Measurements from ENCODE around the gene BCL7C.

BCL7C gene

DNA sequence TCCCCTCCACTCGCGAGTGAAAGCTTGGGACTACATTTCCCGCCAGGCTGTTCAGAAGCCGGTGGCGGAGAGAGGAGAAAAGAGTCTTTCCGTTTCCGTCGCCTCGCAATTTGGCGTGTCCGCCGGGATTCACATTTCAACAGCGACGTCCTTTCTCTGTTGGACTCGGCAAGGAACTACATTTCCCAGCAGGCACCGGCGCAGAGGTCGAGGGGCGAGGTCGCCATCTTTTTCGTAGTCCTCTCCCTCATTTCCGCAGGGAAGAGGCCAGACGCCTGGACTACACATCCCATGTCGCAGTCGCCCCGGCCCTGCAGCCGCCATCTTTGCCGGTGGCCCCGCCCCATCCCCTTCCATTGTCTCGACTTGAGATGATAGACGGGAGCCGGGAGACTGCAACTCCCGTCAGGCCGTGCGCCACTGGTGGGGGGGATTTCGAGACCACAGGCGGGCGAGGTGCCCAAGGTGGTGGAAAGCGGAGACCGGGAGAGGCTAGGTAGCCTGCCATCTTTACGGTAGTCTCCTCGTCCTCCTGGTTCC, 28.6 kb upstream of the BCL7C start:
- DNase-seq (ENCODE audit: low spot score) = peak; percentile 99

DNA sequence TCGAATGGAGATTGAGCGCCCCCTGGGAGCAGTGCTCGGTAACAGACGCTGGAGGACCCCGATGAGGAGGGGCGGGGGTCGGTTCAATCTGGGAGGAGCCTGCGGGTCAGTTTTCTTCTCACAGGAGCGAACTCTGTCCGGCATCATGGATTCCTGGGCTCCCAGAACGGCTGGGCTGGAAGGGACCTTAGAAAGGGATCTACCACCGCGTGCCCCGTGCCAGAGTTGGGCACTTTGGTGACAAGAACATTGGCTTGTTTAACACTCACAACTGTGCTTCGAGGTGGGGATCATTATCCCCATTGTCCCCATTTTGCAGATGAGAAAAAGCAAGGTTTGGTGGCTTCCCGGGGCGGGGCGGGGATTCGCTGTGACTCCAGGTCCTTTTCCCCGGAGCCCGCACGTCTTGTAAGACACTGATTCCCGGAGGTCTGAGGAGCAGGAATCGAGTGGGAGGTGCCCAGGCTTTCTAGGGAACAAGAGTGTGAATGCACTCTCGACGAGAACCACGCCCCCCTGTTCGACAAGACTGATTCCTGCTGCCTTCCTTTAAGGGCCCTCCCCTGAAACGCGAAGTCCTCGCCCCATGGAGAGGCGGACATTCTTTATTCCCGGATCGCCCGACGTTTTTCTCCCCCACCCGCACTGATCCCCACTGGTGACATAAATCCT, 28.0 kb upstream of the BCL7C start:
- peak; percentile 97 for DNase-seq (ENCODE audit: low spot score)

DNA sequence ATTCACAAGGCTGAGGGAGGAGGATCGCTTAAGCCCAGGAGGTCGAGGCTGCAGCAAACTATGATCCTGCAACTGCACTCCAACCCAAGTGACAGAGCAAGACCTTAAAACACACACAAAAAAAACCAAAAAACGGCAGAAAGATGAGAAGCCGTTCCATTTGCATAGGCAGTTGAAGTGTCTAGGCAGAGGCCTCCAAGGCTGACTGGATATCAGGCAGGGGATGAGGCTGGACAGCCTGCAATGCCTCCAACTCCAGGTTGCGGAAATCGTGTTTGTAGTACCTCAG, 27.5 kb upstream of the BCL7C start:
- DNase-seq (ENCODE audit: low spot score) = no peak

DNA sequence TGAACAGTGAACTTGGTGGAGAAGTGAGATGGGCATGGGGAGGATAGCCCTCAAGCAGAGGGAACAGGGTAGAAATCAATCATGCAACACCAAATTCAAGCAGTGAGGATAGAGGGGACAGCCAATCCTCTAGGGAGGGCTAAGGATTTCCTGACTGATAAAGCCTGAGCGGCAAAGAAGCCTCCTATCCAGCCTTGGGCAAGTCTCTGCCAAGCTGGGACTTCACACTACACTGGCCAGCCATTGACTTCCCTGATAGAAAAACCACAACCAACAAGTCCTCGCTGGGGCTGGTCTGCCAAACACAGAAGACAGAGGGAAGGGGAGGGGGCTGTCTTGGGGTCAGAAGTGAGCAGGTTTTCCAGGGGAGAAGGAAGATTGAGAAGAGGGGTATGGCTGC, 27.0 kb upstream of the BCL7C start:
- DNase-seq (ENCODE audit: low spot score) = no peak

DNA sequence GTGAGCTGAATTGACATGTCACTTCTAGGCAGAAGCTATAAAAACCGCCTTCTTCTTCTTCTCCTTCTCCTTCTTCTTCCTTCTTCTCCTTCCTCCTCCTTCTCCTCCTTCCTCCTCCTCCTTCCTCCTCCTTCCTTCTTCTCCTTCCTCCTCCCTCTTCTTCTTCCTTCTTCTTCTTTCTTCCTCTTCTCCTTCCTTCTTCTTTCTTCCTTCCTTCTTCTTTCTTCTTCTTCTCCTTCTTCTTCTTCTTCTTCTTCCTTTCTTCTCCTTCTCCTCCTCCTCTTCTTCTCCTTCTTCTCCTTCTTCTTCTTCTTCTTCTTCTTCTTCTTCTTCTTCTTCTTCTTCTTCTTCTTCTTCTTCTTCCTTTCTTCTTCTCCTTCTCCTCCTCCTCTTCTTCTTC, 24.7 kb upstream of the BCL7C start:
- no peak for DNase-seq (ENCODE audit: low spot score)

DNA sequence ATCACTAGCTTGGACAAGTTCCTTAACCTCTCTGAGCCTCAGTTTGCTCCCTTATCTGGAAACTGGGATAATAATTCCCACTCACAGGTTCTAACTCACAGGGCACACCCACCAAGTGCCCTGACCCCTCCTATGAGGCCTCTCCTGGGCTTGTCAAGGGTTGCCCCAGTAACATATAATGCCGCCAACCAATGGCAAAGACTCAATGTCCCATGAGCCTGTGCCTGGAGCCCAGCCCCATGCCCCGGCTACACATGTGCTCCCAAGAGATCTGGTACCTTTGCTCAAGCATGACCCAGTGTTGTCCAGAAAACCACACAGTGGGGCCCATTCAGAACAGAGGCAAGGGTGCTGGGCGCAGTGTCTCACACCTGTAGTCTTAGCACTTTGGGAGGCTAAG, 21.0 kb upstream of the BCL7C start:
- no peak for DNase-seq (ENCODE audit: low spot score)

DNA sequence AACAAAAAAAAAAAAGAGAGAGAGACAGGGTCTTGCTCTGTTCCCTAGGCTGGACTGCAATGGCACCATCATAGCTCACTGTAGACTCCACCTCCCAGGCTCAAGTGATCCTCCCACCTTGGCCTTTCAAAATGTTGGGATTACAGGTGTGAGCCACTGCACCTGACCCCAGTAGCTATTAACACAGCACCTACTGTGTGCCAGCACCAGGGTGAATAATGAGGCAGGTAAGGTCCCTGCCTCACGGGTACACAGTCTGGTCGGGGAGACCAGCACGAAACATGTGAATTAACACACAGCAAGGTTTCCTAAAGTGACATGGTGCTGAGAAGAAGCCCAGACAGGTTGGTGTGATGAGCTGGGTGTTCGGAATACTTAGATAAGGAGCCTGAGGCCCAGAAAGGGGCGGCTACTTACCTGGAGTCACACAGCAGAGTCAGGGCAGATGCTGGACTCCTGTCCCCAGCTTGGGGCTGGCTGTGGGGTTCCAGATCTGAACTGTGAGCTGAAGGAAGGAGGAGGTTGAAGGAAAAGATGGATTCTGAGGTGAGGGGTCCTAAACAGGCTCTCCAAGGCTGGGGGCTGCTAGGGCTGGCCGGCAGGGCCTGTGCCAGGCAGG, 19.0 kb upstream of the BCL7C start:
- DNase-seq (ENCODE audit: low spot score) = peak; percentile 38

DNA sequence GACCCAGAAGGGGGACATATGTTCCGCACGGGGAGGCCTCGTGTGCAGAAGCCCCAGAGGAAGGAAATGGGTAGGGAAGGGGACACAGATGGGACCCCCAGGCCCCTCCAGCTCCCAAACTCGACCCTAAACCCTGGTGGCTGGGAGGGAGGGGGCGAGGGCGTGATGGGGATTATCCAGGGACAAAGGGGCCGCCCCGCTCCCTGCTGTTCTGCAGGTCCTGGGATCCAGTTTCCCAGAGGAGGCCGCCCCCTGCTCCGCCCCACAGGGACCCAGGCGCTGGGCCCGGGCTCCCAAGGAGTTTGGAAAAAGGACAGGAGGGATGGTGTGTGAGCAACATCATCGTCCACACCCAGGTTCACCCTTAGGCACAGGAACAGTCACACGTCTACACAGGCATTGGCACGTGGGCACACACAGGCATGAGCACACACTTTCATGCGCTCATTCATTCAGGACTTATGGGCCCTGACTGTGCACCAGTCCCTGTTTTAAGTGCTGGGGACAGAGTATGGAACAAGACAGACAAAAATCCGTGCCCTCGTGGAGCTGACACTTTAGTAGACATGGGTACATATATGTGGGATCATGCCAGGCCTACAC, 16.7 kb upstream of the BCL7C start:
- DNase-seq (ENCODE audit: low spot score) = peak; percentile 25

DNA sequence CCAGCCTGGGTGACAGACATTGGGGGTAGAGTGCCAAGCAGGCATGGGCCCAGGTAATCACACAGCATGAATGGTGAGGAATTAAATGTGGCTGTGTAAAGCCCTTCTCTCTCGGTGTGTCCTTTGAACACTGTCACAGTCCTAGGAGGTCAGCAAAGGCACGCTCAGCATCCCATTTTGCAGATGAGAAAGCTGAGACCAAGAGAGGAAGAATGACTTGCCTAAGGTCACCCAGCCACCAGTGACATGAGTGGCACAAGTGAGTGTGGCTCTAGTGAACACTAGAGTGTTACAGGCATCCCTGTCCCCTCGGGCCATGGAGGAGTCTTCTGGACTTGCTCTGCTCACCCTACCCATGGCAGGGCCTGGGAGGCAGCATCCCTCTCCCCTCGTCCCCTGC, 13.2 kb upstream of the BCL7C start:
- no peak for DNase-seq (ENCODE audit: low spot score)

DNA sequence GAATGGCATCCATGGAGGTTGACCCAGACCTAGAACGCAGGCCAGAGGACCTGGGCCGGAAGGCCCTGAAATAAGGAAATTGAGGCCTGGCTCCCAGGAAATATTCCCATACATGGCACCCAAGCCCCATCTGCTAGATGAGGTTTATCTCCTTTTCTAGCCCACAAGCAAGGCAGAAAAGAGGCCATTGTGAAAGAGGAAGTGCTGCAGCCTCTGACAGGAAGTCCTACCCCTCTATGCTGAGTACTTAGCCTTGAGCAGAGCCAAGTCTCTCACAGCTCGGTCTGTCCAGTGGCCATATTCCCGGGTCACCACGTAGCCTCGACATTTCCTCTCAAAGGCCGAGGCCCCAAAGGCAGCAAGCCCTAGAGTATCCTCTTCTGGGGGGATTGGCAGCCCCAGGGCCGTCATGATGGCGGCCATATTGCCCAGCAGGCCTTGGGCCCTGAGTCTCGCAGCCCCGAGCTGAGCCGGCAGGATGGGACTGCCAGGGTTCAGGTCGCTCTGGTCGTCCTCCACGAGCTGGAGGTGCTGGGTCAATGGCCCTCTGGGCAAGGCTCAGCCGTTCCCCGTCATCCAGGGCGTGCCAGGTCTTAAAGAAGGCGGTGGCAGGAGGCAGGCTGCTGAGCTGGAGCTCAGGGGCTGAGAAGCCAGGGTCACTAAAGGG, 10.4 kb upstream of the BCL7C start:
- DNase-seq (ENCODE audit: low spot score) = no peak

DNA sequence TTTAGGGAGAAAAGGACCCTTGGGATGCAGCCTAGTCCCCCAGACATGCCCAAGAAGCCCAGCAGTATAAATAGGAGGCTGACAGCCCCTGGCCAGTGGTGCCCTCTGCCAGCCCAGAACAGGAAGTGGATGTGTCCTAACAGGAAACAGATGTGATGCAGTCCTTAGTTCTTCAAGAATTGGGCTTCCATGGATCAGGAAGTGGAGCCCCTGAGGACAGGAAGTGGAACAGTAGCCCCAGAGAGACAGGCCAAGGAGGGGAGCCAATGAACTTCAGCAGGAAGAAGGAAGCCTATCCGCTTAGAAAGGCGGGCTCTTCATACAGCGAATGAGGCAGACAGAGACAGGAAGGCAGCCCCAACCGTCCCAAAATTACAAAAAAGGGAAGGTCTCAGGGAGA, 9.7 kb upstream of the BCL7C start:
- no peak for DNase-seq (ENCODE audit: low spot score)

DNA sequence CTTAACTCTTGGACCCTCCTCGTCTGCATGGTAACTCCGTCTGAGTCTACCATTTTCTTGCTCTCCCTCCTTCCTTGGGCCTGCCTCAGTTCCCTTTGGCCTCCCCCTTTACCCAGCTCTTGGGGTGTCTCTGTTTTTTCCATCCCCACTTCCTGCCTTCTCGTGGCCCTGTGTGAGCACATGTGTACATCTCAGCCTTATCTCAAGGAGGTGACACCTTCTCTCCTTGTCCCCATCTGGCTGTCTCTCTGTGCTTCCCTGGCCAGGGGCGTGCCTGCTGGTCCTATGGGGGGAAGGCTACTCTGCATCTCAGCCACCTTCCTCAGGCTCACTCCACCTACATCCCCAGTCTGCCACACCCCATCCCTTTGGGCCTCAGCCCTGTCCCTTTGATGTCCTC, 9.1 kb upstream of the BCL7C start:
- DNase-seq (ENCODE audit: low spot score) = no peak

DNA sequence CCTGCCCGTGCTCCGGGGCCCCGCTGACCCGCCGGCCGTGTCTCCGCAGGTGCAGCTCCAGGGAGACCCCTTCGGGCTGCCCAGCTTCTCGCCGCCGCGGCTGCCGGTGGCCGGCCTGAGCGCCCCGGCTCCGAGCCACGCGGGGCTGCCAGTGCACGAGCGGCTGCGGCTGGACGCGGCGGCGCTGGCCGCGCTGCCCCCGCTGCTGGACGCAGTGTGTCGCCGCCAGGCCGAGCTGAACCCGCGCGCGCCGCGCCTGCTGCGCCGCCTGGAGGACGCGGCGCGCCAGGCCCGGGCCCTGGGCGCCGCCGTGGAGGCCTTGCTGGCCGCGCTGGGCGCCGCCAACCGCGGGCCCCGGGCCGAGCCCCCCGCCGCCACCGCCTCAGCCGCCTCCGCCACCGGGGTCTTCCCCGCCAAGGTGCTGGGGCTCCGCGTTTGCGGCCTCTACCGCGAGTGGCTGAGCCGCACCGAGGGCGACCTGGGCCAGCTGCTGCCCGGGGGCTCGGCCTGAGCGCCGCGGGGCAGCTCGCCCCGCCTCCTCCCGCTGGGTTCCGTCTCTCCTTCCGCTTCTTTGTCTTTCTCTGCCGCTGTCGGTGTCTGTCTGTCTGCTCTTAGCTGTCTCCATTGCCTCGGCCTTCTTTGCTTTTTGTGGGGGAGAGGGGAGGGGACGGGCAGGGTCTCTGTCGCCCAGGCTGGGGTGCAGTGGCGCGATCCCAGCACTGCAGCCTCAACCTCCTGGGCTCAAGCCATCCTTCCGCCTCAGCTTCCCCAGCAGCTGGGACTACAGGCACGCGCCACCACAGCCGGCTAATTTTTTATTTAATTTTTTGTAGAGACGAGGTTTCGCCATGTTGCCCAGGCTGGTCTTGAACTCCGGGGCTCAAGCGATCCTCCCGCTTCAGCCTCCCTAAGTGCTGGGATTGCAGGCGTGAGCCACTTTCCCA, 8.4 kb upstream of the BCL7C start:
- DNase-seq (ENCODE audit: low spot score) = peak; percentile 87

DNA sequence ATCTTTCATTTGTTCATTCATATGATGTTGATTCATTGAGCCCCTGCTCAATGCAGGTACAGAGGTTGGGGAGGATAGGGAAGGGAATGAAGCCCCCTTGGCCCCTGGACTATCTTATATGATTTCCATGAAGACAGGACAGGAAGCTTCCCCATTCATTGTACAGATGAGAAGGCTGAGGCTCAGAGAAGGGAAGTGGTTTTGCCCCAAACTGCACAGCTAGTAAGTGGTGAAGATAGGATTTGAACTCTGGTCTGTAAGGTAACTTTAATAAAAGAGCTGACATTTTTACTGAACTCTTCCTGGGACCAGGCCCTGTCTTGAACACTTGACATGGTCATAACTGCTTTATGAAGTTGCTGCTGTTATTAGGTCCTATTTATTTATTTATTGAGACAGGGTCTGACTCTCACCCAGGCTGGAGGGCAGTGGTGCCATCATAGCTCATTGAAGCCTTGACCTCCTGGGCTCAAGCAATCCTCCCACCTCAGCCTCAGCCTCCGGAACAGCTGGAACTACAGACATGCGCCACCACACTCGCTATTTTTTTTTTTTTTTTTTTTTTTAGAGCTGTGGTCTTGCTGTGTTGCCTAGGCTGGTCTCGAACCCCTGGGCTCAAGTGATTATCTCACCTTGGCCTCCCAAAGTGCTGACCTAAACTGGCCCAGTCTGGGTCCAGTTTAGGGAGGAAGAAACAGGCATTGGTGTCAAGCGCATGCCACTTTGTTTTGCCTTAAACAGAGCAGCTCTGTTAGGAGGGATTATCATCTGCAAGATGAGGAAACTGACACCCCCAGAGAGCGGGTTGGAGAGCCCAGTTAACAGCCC, 7.5 kb upstream of the BCL7C start:
- DNase-seq (ENCODE audit: low spot score) = no peak

DNA sequence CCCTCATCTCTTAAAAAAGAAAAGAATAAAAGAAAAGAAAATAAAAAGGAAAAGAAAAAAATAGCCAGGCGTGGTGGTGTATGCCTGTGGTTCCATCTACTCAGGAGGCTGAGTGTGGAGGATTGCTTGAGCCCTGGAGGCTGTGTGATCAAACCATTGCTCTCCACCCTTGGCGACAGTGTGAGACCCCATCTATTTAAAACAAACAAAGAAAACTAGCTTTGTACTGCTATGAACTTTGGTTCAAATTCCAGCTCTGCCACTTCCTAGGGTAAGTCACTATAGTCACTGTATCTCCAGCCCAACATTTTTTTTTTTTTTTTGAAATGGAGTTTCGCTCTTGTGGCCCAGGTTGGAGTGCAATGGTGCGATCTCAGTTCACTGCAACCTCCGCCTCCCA, 6.7 kb upstream of the BCL7C start:
- no peak for DNase-seq (ENCODE audit: low spot score)

DNA sequence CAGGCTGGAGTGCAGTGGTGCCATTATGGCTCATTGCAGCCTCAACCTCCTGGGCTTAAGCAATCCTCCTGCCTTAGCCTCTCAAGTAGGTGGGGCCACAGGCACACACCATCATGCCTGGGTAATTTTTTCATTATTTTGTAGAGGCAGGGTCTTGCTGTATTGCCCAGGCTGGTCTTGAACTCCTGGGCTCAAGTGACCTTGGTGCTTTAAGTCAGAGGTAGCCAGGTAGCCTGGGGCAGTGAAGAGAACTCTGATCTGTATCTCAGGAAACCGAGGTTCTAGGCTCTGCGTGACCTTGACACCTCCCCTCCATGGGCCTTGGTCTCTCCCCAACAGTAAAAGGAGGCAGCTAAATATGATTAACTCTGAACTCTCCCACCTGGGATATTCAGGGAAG, 5.9 kb upstream of the BCL7C start:
- DNase-seq (ENCODE audit: low spot score) = no peak

DNA sequence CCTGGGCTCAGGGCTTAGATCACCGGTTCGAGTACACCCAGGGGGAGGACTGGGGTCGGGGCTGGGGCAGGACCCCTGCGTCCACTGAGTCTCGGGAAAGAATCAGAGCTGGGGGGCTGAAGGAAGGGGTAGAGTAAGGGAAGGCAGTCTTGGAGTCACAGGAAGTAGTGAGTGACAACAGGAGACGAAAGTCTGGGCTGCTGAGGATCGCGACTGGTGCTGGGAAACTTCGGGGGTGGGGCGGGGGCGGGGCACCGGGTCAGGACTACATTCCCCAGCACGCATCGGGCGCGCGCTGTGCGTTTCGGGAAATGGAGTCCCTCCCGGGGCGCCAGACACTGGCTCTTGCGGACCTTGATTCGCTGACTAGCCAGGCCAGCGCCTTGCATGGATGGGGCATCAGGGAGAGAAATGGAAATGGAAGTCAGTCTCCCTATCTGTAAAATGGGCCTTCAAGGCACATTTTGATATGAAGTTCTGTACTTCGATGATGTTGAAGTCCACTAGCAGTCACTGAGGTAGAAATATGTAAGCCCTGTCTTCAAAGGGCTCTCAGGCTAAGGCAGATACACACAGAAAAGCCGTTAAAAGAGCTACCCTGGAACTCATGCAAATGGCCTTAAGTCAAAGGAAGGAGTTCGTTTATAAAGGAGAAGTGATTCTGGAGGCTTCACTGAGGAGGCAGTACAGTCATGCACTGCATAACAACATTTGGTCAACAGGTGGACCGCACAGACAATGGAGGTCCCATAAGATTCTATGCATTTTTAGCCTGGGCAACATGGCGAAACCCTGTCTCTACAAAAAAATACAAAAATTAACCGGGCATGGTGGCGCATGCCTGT, 3.2 kb upstream of the BCL7C start:
- DNase-seq (ENCODE audit: low spot score) = peak; percentile 95

DNA sequence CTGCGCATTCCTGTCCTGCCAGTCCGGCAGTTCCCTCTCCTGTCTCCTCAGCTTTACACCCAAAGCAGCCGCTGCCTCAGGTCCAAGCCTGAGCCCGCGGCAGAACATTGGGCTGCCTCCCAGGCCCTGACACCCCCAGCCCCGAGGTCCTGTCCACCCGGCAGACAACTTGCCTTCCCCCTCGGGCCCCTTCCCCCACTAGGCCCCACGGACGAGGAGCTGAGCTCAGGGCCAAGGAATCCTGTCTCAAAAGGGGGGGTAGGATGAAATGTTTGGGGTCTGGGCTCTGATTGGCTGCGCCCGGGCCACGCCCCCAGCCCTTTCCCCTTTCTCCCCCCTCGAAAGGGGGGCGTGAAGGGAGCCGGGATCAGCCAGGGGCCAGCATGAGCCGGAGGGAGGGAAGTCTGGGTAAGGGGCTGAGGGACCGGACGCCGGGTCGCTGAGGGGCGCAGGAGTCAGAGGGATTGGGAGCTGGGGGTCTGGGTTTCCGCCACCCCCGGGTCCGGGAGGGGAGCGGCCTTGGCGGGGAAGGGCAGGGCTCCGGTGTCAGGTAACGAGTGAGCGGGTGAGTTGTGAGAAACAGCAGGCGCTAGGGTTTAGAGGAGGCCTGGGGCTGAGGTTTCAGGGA, 2.5 kb upstream of the BCL7C start, which contains the start of gene CTF1:
CTF1 (plus strand) TSS at position 354 of the 628 bp plus-strand sequence; CDS start at position 384, 30 bp downstream.
- peak; percentile 93 for DNase-seq (ENCODE audit: low spot score)

DNA sequence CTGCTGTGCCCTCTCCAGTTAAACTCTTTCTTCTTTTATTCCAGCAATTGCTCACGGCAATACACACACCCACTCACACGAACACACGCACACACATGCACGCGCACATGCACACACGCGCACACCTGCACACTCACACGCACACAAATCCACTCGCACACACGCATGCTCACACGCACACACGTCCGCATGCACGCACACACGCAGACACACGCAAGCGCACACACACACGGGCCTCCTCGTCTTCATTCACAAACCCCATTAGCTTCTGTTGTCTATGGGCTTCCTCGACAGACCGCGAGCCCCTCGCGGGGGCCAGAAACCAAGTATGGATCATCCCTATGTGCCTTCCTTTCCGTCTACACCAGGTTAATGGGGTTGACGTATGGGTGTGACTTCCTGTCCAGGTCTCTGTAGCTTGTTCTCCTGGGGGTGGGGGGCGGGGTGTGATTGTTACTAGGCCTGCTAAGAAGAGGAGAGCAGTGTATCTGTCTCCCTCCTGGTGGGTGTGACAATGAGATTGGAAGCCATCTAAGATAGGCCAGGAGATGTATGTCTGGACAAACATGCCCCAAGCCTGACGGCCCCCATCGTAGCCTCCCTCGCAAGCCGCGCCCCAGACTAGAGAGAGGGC, 1.9 kb upstream of the BCL7C start:
- DNase-seq (ENCODE audit: low spot score) = no peak

Measured in left forelimb (tissue), 1 donor.